ENCODE data around the gene ALDOA. TPM values are rescaled to one million over a fixed set of nuclear protein-coding genes. Genes with fewer than 3 reads are reported as not detected.
A peak's percentile ranks its signal among the peaks of the same experiment; 100 is the strongest.

The ALDOA gene
- total and polyA plus RNA-seq, 9 of the 15 experiments (the other 6 are each of a cell fraction or from before 2014, with no cell fraction given), result 311 to 2,224 (median 1,293) TPM

- no peak for TF ChIP-seq ZNF274 (IDR thresholded peaks at IDR 0.05; ENCODE audit: borderline replicate concordance, low read depth, low read length)
- TF ChIP-seq, protein P1, sequence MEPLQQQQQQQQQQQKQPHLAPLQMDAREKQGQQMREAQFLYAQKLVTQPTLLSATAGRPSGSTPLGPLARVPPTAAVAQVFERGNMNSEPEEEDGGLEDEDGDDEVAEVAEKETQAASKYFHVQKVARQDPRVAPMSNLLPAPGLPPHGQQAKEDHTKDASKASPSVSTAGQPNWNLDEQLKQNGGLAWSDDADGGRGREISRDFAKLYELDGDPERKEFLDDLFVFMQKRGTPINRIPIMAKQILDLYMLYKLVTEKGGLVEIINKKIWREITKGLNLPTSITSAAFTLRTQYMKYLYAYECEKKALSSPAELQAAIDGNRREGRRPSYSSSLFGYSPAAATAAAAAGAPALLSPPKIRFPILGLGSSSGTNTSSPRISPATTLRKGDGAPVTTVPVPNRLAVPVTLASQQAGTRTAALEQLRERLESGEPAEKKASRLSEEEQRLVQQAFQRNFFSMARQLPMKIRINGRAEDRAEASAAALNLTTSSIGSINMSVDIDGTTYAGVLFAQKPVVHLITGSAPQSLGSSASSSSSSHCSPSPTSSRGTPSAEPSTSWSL (CRISPR knock-in tag; IDR thresholded peaks at IDR 0.05; ENCODE audit: borderline replicate concordance), result no peak
- peak; percentile 78; the same call in 1 of the 2 replicates for TF ChIP-seq PRMT5 (CRISPR knock-in tag; IDR thresholded peaks at IDR 0.05)
- TF ChIP-seq LCOR (CRISPR knock-in tag; IDR thresholded peaks at IDR 0.05), result no peak
- TF ChIP-seq ZNF224 (CRISPR knock-in tag; IDR thresholded peaks at IDR 0.05), result no peak
- no peak for TF ChIP-seq CREB1 (IDR thresholded peaks at IDR 0.05)
- no peak for TF ChIP-seq CREB1 (CRISPR knock-in tag; IDR thresholded peaks at IDR 0.05)
- no peak for TF ChIP-seq XRCC5 (IDR thresholded peaks at IDR 0.05; ENCODE audit: low read depth, low read length)
- TF ChIP-seq, protein P2, sequence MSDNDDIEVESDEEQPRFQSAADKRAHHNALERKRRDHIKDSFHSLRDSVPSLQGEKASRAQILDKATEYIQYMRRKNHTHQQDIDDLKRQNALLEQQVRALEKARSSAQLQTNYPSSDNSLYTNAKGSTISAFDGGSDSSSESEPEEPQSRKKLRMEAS (CRISPR knock-in tag; IDR thresholded peaks at IDR 0.05), result no peak
- TF ChIP-seq SUPT5H (IDR thresholded peaks at IDR 0.05), result no peak
- TF ChIP-seq ZNF3 (CRISPR knock-in tag; IDR thresholded peaks at IDR 0.05), result no peak
- TF ChIP-seq ASH1L (IDR thresholded peaks at IDR 0.05; ENCODE audit: borderline replicate concordance, low read depth, partially characterized antibody), result no peak
- TF ChIP-seq PHB2 (IDR thresholded peaks at IDR 0.05; ENCODE audit: low read depth), result no peak
- no peak for TF ChIP-seq ZMIZ1 (IDR thresholded peaks at IDR 0.05; ENCODE audit: low read depth in 2 of 2, low read length in 2 of 2)
- TF ChIP-seq ELF2 (CRISPR knock-in tag; IDR thresholded peaks at IDR 0.05), result no peak
- no peak for TF ChIP-seq TAF1 (IDR thresholded peaks at IDR 0.05; ENCODE audit: control insufficient read depth, extremely low read depth, insufficient read depth, low read length, severe bottlenecking)
- TF ChIP-seq TRIM25 (IDR thresholded peaks at IDR 0.05; ENCODE audit: borderline replicate concordance), result no peak
- TF ChIP-seq KLF1 (tag; IDR thresholded peaks at IDR 0.05), result no peak
- no peak for TF ChIP-seq KDM4B (IDR thresholded peaks at IDR 0.05; ENCODE audit: borderline replicate concordance in 2 of 2, low read depth in 1 of 2)
- no peak for TF ChIP-seq ZNF146 (CRISPR knock-in tag; IDR thresholded peaks at IDR 0.05; ENCODE audit: unreplicated experiment)
- TF ChIP-seq RCOR1 (IDR thresholded peaks at IDR 0.05; ENCODE audit: borderline replicate concordance in 1 of 2, low read depth in 2 of 2, low read length in 2 of 2), result no peak
Measured at GRCh38 chr16:30028438-30029076, 37.0 kb upstream of the ALDOA start (continued).

Measured in K562 (cell line).